22Rv1 (cell line): Measurements from ENCODE around the gene KAT7.

Experiments
- H3K27ac ChIP-seq: fragments of 450-650 bp; 2 replicates; pipeline ENCODE4 v1.5.1; 2017
- CTCF ChIP-seq: fragments of 450-650 bp; IDR thresholded peaks from 2 replicates; pipeline ENCODE4 v1.5.1; 2017; ENCODE audit warnings: mild to moderate bottlenecking
- ZFX ChIP-seq: fragments of 450-650 bp; IDR thresholded peaks from 2 replicates; pipeline ENCODE4 v1.6.1; 2017; ENCODE audit warnings: antibody characterized with exemption, borderline replicate concordance

The KAT7 gene

GRCh38 chr17:49843774-49844350 is 55.4 kb downstream of the KAT7 start:
- TF ChIP-seq ZFX (no peak), CTCF (peak; percentile 73)
- no peak overlapping the region for H3K27ac ChIP-seq

- no peak overlapping the region for H3K27ac ChIP-seq
- TF ChIP-seq ZFX (no peak), CTCF (no peak)
Observed at GRCh38 chr17:49845321-49845720, 56.8 kb downstream of the KAT7 start.

GRCh38 chr17:49846938-49847712 is 58.6 kb downstream of the KAT7 start:
- TF ChIP-seq CTCF (no peak), ZFX (no peak)
- H3K27ac ChIP-seq = no peak overlapping the region

GRCh38 chr17:49848019-49848473 is 59.6 kb downstream of the KAT7 start, which contains the start of gene TAC4:
Gene TAC4 (minus strand): TSS chr17:49848069. CDS start chr17:49848017, 52 bp downstream.
- H3K27ac ChIP-seq = no peak within 1 kb of the TSS
- TF ChIP-seq ZFX (no peak), CTCF (no peak)

GRCh38 chr17:49848739-49849138 is 60.3 kb downstream of the KAT7 start:
- TF ChIP-seq CTCF = no peak
- no peak for TF ChIP-seq ZFX
- no peak overlapping the region for H3K27ac ChIP-seq

- H3K27ac ChIP-seq = no peak overlapping the region
- TF ChIP-seq CTCF (no peak), ZFX (no peak)
Observed at GRCh38 chr17:49850218-49850610, 61.7 kb downstream of the KAT7 start.

GRCh38 chr17:49850772-49851386 is 62.4 kb downstream of the KAT7 start:
- no peak for TF ChIP-seq ZFX
- no peak for TF ChIP-seq CTCF
- H3K27ac ChIP-seq = no peak overlapping the region
